Frontal cortex (tissue), 4 donors: ENCODE results near the gene CELF4. TPM values are rescaled to one million over a fixed set of nuclear protein-coding genes. Genes with fewer than 3 reads are reported as not detected.

Source experiments
- DNase-seq, 2 donors: peaks; one replicate each; pipeline ENCODE4 v3.0.0; 2012; ENCODE audit warnings: low spot score in 2 of 2
- FAIRE-seq: peaks from 2 replicates; lab custom pipeline; 2012; peaks lifted over from hg19 to GRCh38; lab: Jason Lieb, UNC
- total RNA-seq: library from RNA; depleted of rRNA; stranded (reverse); fragments of >200 nt; gene quantifications from one replicate; pipeline ENCODE4 v1.2.3, GENCODE V29; 2014
- donor health status: control.
- donor health status: control.
- donor health status: control.

The CELF4 gene
- total RNA-seq, 1 donor from 2014 or later: 92.9 TPM

- DNase-seq (no peak), FAIRE-seq (no peak)
These were observed 114.3 kb downstream of the CELF4 start for GRCh38 chr18:37451239-37451825.

DNA sequence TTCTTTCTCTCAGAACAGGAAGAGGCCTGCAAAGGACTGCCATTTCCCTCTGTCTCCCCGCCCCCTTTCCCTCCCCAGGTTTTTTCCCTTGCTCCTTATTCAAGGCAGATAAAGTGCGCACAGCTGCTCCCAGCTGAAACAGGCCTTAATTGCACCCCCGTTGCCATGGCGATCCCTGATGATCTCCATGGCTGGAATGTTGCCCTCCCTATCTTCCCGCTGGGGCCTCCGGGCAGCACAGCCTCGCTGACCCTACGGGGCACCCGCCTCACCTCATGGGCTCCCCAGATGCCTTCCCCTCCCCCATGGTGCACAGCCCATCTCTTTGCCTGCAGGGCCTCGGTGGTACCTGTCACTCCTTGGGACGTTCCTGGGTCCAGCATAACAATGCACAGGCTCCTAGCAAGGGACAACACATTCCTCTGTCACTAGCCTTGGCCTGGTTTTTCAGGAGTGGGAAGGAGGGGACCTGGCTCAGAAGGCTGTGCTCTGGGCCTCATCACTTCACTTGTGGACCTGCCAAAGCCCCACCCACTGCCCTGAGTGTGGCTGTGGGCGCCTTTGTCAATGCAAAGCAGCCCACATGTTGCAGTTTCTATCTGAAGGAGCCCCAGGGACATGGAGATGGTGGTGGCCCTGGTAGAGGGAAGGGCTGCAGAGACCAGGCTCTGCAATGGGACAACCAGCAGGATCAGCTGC is 115.0 kb downstream of the CELF4 start:
- DNase-seq (peak in 1 of 2 donors; percentile 35), FAIRE-seq (no peak)

DNA sequence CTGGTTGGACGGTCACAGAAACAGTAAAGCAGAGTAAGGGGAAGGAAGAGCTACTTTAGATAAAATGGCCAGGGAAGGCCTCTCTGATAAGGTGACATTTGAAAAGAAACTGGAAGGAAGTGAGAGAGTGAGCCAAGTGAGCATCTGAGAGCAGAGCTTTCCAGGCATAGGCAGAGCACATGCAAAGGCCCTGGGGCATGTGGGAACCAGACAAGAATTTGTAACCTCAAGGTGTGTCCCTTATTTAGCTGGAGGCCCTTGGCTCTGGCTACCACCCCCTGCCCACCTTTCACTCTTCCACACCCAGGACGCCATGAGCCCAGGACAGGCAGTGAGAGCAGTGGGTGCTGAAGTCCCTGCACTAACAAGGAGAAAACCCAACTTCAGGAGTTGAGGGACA is 116.0 kb downstream of the CELF4 start:
- FAIRE-seq (no peak), DNase-seq (no peak)

DNA sequence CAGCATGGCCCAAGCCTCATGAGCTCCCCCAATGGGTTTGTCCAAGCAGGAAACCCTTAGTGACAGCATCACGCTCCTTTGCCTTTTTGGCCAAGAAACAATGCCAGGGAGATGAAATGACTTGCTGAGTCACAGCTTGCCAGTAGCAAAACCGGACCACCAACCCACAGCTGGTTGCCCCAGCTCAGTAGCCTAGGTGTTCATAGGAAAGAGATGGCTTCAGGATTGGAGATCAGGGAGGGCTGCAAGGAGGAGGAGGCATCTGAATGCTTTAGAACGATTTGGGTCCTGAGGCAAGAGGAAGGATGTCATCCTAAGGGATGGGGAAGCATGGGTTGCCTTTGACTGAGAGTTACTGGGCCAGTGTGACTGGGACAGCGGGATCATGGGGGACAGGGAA is 116.7 kb downstream of the CELF4 start:
- FAIRE-seq (no peak), DNase-seq (no peak)

GRCh38 chr18:37447962-37448888 is 117.4 kb downstream of the CELF4 start:
- DNase-seq (no peak), FAIRE-seq (no peak)

DNA sequence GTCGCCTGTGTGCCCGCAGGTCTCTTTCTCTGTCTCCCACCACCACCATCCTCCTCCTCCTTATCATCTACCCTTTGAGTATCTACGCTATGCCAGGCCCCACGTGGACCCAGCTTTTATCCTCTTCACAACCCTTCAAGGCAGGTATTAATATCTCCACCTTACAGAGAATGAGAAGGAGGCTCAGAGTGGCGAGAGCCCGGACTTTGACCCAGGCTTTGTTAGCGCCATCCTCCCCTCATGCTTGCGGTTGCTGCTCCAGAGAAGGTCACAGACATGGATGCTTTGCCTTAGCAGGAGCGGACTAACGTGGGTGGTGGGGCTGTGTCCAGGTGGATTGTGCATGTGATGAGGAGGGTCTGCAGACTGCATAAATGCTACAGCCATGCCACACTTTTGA is 119.8 kb downstream of the CELF4 start:
- DNase-seq (no peak), FAIRE-seq (no peak)

- FAIRE-seq: no peak
These were observed 120.2 kb downstream of the CELF4 start for GRCh38 chr18:37445368-37445767.

GRCh38 chr18:37443325-37444055 is 122.1 kb downstream of the CELF4 start:
- FAIRE-seq: no peak
- DNase-seq: no peak

More at GRCh38 chr18:37445368-37445767, 120.2 kb downstream of the CELF4 start:
- no peak for DNase-seq

DNA sequence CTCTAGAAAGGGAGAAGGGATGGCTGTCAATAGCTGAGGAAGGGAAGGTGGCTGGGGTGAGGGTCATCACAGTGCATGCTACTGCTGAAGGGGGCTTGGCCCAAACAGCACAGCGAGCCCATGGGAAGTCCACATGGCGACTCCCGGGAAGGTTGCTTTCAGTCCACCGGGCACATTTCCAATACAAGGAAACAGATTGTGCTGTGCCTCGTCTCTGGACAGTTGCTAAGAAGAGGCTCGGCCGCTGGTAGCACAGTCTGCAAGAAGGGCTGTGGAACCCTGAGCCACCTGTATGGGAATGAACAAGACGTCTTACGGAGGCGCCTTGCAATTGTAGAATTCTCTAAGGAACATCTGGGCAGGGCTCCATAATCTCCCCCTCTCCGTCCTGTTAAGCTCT is 123.1 kb downstream of the CELF4 start:
- FAIRE-seq (no peak), DNase-seq (no peak)

- DNase-seq (no peak), FAIRE-seq (no peak)
These were observed 123.8 kb downstream of the CELF4 start for GRCh38 chr18:37441821-37442220.

- DNase-seq: no peak
- FAIRE-seq: no peak
These were observed 125.4 kb downstream of the CELF4 start for GRCh38 chr18:37440206-37440605.

DNA sequence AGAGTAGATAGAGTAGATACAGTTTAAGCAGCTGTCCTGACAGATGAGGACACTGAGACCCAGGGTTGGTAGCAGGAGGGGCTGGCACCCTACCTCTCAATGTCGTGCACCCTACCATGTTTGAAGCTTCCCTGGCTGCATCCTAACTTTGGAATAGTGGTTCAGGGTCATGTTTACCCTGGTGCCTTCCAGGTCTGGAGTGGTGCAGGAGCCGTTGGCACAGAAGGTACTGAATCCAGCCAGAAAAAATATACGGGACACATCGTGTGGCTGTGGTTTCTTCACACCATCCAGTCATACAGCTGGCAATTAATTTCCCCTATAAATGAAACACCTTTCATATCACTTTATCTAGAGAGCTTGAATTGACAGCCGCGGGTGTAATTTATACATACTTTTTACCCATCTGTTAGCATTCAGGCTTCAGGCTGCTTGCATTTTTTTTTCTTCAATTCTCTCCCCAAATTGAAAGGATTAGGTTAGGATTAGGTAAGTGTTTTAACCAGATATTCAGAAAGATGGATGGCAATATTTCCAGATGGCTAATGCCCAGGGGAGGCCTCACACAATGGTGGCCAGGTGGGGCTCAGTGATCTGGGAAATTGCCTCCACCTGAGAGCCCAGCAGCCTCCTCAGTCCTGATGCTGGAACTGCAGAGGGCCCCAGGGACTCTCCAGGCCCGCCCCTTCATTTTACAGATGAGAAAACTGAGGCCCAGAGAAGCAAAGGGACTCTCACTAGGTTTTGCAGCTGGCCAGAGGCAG is 127.0 kb downstream of the CELF4 start:
- no peak for DNase-seq
- FAIRE-seq: no peak

DNA sequence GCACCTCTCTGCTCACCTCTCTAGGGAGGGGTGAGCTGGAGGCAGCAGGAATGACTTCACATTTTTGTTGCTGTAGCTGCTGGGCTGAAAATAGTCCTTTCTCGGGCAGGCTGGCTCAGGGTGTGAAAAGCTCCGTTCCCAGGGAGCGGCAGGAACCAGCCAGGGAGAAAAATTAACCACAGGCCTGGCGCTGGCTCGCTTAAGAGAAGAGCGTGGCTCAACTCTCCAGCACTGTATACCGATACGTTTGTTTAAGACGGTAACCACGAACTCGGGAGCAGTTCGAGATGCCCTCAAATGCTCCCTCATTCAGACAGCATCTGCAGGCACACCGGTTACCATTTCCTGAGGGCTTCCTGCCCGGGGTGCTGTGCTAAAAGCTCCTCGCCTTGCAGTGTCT is 129.6 kb downstream of the CELF4 start:
- DNase-seq (no peak), FAIRE-seq (no peak)

GRCh38 chr18:37435150-37435867 is 130.3 kb downstream of the CELF4 start:
- no peak for DNase-seq
- no peak for FAIRE-seq

GRCh38 chr18:37434161-37434860 is 131.3 kb downstream of the CELF4 start:
- no peak for FAIRE-seq
- DNase-seq: no peak

GRCh38 chr18:37432436-37433195 is 133.0 kb downstream of the CELF4 start:
- no peak for DNase-seq
- FAIRE-seq: no peak

GRCh38 chr18:37430357-37431076 is 135.1 kb downstream of the CELF4 start:
- no peak for FAIRE-seq

More at GRCh38 chr18:37430357-37431076, 135.1 kb downstream of the CELF4 start:
- DNase-seq: no peak
